Panc1 (cell line): ENCODE results near the gene NLN.

Source experiments
- CTCF ChIP-seq: fragments of 450-650 bp; IDR thresholded peaks from 2 replicates; pipeline ENCODE4 v1.5.1; 2017; ENCODE audit warnings: mild to moderate bottlenecking
- POLR2AphosphoS5 ChIP-seq: IDR thresholded peaks from 2 replicates; pipeline ENCODE4 v1.6.1; 2012; ENCODE audit warnings: mild to moderate bottlenecking, low read depth, low read length, moderate library complexity
- TF ChIP-seq, protein P1 (sequence below), 2 experiments: IDR thresholded peaks; 2 replicates each; pipeline ENCODE4 v1.6.1; 2011 to 2012; ENCODE audit warnings: low read depth in 2 of 2, control low read depth in 1 of 2, low read length in 1 of 2, mild to moderate bottlenecking in 1 of 2, moderate library complexity in 1 of 2; ENCODE audit not compliant: insufficient read depth in 1 of 2

DNA sequence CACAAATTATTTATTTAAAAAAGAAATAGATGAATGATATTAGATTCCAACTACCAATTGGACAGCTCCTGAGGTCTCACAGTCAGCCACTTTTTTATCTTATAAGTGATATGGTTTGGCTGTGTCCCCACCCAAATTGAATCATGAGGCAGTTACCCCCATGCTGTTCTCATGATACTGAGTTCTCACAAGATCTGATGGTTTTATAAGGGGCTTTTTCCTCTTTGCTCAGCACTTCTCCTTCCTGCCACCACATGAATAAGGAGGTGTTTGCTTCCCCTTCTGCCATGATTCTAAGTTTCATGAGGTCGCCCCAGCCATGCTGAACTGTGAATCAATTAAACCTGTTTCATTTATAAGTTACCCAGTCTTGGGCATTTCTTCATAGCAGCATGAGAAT lies 12.9 kb downstream of the NLN start:
- TF ChIP-seq CTCF: no peak
- TF ChIP-seq POLR2AphosphoS5: no peak
- TF ChIP-seq, protein P1, sequence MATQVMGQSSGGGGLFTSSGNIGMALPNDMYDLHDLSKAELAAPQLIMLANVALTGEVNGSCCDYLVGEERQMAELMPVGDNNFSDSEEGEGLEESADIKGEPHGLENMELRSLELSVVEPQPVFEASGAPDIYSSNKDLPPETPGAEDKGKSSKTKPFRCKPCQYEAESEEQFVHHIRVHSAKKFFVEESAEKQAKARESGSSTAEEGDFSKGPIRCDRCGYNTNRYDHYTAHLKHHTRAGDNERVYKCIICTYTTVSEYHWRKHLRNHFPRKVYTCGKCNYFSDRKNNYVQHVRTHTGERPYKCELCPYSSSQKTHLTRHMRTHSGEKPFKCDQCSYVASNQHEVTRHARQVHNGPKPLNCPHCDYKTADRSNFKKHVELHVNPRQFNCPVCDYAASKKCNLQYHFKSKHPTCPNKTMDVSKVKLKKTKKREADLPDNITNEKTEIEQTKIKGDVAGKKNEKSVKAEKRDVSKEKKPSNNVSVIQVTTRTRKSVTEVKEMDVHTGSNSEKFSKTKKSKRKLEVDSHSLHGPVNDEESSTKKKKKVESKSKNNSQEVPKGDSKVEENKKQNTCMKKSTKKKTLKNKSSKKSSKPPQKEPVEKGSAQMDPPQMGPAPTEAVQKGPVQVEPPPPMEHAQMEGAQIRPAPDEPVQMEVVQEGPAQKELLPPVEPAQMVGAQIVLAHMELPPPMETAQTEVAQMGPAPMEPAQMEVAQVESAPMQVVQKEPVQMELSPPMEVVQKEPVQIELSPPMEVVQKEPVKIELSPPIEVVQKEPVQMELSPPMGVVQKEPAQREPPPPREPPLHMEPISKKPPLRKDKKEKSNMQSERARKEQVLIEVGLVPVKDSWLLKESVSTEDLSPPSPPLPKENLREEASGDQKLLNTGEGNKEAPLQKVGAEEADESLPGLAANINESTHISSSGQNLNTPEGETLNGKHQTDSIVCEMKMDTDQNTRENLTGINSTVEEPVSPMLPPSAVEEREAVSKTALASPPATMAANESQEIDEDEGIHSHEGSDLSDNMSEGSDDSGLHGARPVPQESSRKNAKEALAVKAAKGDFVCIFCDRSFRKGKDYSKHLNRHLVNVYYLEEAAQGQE (IDR thresholded peaks at IDR 0.05; ENCODE audit: insufficient read depth in 1 of 2, low read depth in 2 of 2, low read length in 1 of 2): no peak
